GM18511 (cell line): ENCODE results near the gene PNPLA1.

ENCODE experiments used
- ATAC-seq: cut with Tn5 transposase; IDR thresholded peaks from one replicate; pipeline ENCODE4 v1.9.1; 2021; ENCODE audit warnings: mild to moderate bottlenecking, moderate library complexity; ENCODE audit not compliant: unreplicated experiment

The PNPLA1 gene

GRCh38 chr6:36314221-36315014 is 44.6 kb downstream of the PNPLA1 start:
- no peak for ATAC-seq

- no peak for ATAC-seq
Observed at GRCh38 chr6:36315921-36316320, 46.1 kb downstream of the PNPLA1 start.

GRCh38 chr6:36317623-36318022 is 47.8 kb downstream of the PNPLA1 start:
- no peak for ATAC-seq

GRCh38 chr6:36318690-36319435 is 49.0 kb downstream of the PNPLA1 start:
- ATAC-seq = no peak

- no peak for ATAC-seq
Observed at GRCh38 chr6:36319436-36319762, 49.5 kb downstream of the PNPLA1 start.

GRCh38 chr6:36319821-36320220 is 50.0 kb downstream of the PNPLA1 start:
- ATAC-seq = no peak

- ATAC-seq = no peak
Observed at GRCh38 chr6:36320475-36320874, 50.6 kb downstream of the PNPLA1 start.

GRCh38 chr6:36322591-36322990 is 52.7 kb downstream of the PNPLA1 start:
- ATAC-seq = no peak

- ATAC-seq = no peak
Observed at GRCh38 chr6:36323062-36323461, 53.2 kb downstream of the PNPLA1 start.

GRCh38 chr6:36324191-36324590 is 54.3 kb downstream of the PNPLA1 start:
- no peak for ATAC-seq

GRCh38 chr6:36324715-36325114 is 54.9 kb downstream of the PNPLA1 start:
- no peak for ATAC-seq

GRCh38 chr6:36326356-36326995 is 56.6 kb downstream of the PNPLA1 start:
- no peak for ATAC-seq

GRCh38 chr6:36327226-36327918 is 57.5 kb downstream of the PNPLA1 start:
- ATAC-seq = no peak

GRCh38 chr6:36327919-36328236 is 58.0 kb downstream of the PNPLA1 start:
- no peak for ATAC-seq

GRCh38 chr6:36328600-36328999 is 58.7 kb downstream of the PNPLA1 start:
- ATAC-seq = no peak

GRCh38 chr6:36329798-36330291 is 60.0 kb downstream of the PNPLA1 start:
- no peak for ATAC-seq

GRCh38 chr6:36330366-36330765 is 60.5 kb downstream of the PNPLA1 start:
- no peak for ATAC-seq

GRCh38 chr6:36331381-36331780 is 61.5 kb downstream of the PNPLA1 start:
- no peak for ATAC-seq

GRCh38 chr6:36333171-36333895 is 63.5 kb downstream of the PNPLA1 start:
- no peak for ATAC-seq

GRCh38 chr6:36333931-36334725 is 64.3 kb downstream of the PNPLA1 start:
- no peak for ATAC-seq
